Measurements from ENCODE around the gene SMAD6.
A peak's percentile ranks its signal among the peaks of the same experiment; 100 is the strongest.

SMAD6 gene

GRCh38 chr15:66702035-66702786, at the start of gene SMAD6:
Gene SMAD6 (plus strand): TSS chr15:66702236. CDS start chr15:66703259, 1,023 bp downstream.
- peak; percentile 34 for DNase-seq (ENCODE audit: low read depth)

- DNase-seq (ENCODE audit: low read depth), result no peak
Observed at GRCh38 chr15:66652806-66653205, 49.2 kb upstream of the SMAD6 start.

- no peak for DNase-seq (ENCODE audit: low read depth)
Observed at GRCh38 chr15:66653398-66653797, 48.6 kb upstream of the SMAD6 start.

GRCh38 chr15:66653852-66654251, 48.2 kb upstream of the SMAD6 start:
- DNase-seq (ENCODE audit: low read depth), result no peak

- DNase-seq (ENCODE audit: low read depth), result no peak
Observed at GRCh38 chr15:66654361-66654738, 47.7 kb upstream of the SMAD6 start.

- no peak for DNase-seq (ENCODE audit: low read depth)
Observed at GRCh38 chr15:66654739-66655375, 47.2 kb upstream of the SMAD6 start.

- no peak for DNase-seq (ENCODE audit: low read depth)
Observed at GRCh38 chr15:66655511-66655910, 46.5 kb upstream of the SMAD6 start.

GRCh38 chr15:66655997-66656396, 46.0 kb upstream of the SMAD6 start:
- DNase-seq (ENCODE audit: low read depth), result no peak

GRCh38 chr15:66657185-66658020, 44.6 kb upstream of the SMAD6 start:
- DNase-seq (ENCODE audit: low read depth), result no peak

GRCh38 chr15:66658044-66658443, 44.0 kb upstream of the SMAD6 start:
- DNase-seq (ENCODE audit: low read depth), result no peak

- DNase-seq (ENCODE audit: low read depth), result no peak
Observed at GRCh38 chr15:66658855-66659254, 43.2 kb upstream of the SMAD6 start.

GRCh38 chr15:66659384-66659783, 42.7 kb upstream of the SMAD6 start:
- no peak for DNase-seq (ENCODE audit: low read depth)

- no peak for DNase-seq (ENCODE audit: low read depth)
Observed at GRCh38 chr15:66661432-66662096, 40.5 kb upstream of the SMAD6 start.

GRCh38 chr15:66662522-66662921, 39.5 kb upstream of the SMAD6 start:
- DNase-seq (ENCODE audit: low read depth), result no peak

- DNase-seq (ENCODE audit: low read depth), result no peak
Observed at GRCh38 chr15:66663664-66664063, 38.4 kb upstream of the SMAD6 start.

- no peak for DNase-seq (ENCODE audit: low read depth)
Observed at GRCh38 chr15:66670175-66670574, 31.9 kb upstream of the SMAD6 start.

- no peak for DNase-seq (ENCODE audit: low read depth)
Observed at GRCh38 chr15:66670762-66671580, 31.1 kb upstream of the SMAD6 start.

GRCh38 chr15:66672867-66673266, 29.2 kb upstream of the SMAD6 start:
- no peak for DNase-seq (ENCODE audit: low read depth)

GRCh38 chr15:66673410-66674322, 28.4 kb upstream of the SMAD6 start:
- DNase-seq (ENCODE audit: low read depth), result no peak

GRCh38 chr15:66674756-66675155, 27.3 kb upstream of the SMAD6 start:
- DNase-seq (ENCODE audit: low read depth), result no peak
